ENCODE data around the gene CFAP58.
"Not testable (repeated sequence)": the region's sequence is repeated elsewhere in the genome, so short reads cannot be mapped to it uniquely, and the experiment has no call there.

The CFAP58 gene

GRCh38 chr10:104441329-104442000 lies 87.8 kb downstream of the CFAP58 start:
- no peak for ATAC-seq

DNA sequence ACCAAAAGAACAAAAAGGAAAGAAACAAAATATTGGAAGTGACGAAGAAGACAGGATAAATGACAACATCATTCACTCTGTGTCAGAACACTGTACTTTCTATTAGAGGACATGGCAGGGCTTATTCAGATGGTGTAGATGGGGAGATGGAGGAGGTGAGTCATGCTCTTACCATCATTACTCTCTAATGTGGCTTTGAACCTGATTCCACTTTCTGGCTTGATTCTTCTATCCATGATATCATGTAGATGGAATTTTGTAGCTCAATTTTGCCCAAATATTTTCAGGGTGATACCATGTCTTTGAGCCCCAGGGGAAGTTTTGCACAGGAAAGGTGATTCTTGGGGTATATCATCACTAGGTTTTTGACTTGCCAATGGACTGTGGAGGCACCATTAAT lies 91.7 kb downstream of the CFAP58 start:
- no peak for ATAC-seq

DNA sequence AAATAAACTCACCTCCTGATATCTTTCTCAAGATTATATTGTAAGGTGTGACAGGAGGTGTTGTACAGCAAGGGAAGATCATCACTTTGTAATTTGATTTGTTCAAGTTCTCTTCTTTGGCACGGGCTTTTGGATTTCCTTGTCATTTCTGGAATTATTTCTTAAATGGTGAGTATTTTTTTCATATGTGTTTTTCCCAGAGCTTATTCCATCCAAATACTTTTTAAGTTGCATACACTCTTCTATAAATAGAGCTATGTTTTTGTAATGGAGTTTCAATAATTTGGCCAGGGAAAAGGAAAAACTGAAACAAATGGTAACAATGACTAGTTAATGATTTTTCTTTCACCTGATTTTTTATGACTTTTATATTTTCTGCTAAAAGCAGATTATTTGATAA lies 92.5 kb downstream of the CFAP58 start:
- no peak for ATAC-seq

DNA sequence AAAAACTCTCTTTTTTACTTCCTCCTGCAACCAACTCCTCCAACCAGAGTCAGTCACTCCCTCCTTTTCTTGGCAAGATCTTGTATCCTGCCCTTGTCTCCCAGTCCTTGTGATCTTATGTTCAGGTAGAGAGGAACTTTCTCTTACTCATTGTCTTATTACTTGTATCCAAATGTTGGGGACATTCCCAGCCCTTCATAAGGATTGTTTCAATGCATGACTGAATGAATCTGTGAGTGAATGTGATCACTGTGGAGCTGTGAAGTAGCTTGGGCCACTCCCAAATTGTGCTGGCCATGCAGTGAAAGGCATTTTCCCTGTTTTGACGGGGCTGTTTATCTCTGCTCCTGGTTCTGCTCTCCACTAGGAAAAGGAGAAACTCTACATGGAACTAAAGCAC lies 93.7 kb downstream of the CFAP58 start:
- no peak for ATAC-seq

GRCh38 chr10:104447906-104448305 lies 94.3 kb downstream of the CFAP58 start:
- ATAC-seq: no peak

DNA sequence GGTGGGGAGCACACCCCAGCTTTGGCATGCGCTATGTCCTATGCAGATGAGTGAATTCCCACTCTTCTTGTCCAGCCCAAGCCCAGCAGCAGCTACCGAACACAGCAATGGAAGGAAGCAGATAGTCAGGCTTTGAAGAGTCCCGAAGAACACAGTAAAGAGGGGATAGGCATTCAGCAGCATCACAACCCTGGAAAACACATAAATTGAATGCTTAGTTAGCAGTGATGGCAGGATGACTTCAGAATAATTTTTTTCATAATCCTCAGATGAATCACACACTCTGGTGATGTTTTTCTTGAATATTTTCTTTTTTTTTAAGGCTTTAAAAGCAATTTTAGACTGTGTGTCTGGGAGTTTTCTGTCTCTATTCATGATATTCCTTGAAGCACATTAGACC lies 95.8 kb downstream of the CFAP58 start:
- no peak for ATAC-seq

DNA sequence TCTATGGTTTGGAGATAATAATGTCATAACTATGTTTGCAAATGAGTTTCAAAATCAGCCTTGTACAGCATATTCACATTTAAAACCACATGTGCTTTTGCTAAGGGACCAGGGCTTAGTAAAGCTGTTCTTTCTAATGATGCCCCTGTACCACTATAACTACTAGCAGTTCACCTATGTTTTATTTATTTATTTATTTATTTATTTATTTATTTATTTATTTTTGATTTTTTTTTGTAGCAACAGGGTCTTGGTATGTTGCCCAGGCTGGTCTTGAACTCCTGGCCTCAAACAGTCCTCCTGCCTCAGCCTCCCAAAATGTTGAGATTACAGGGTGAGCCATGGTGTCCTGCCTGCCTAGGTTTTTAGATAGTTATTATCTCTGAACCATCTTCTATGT lies 96.9 kb downstream of the CFAP58 start:
- ATAC-seq: no peak

- no peak for ATAC-seq
These were observed 97.3 kb downstream of the CFAP58 start for GRCh38 chr10:104450954-104451353.

DNA sequence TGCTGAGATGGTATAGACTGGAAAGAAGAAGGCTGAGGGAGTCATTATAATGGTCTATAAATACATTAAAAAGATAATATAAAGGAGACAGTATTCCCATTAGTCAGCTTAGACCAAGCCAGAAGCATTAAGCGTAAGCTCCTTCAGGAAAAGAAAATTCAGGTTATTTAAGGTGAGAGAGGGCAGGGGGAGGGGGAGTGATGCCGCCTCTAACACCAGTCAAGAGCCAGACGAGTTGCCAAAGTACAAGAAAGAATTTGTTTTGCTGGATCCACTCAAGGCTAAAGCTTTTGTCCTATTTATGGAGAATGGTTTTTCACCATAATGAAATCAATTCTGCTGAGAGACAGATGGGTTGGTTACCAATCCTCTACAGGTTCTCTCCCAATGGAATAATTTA lies 99.3 kb downstream of the CFAP58 start:
- ATAC-seq: no peak

GRCh38 chr10:104456802-104457542 lies 103.3 kb downstream of the CFAP58 start:
- ATAC-seq: no peak

DNA sequence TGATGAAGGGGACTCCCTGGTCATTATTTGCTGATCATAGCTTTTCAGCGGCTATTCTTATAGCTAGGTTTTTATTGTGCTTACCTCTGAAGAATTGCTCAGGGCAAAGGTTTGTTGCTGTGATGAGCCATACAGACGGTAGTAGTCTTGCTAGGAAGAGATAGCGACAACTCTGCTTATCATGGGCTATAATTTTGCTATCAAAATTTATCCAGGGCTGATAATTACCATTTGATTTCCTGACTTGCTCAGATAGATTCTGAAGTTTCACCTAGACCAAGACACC lies 103.9 kb downstream of the CFAP58 start:
- no peak for ATAC-seq

DNA sequence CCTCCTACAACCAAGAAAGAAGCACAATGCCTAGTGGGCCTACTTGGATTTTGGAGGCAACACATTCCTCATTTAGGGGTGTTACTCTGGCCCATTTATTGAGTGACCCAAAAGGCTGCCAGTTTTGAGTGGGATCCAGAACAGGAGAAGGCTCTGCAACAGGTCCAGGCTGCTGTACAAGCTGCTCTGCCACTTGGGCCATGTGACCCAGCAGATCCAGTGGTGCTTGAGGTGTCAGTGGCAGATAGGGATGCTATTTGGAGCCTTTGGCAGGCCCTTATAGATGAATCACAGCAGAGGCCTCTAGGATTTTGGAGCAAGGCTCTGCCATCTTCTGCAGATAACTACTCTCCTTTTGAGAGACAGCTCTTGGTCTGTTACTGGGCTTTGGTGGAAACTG lies 111.9 kb downstream of the CFAP58 start:
- ATAC-seq: not testable (repeated sequence)

- not testable (repeated sequence) for ATAC-seq
These were observed 115.2 kb downstream of the CFAP58 start for GRCh38 chr10:104468818-104469217.

GRCh38 chr10:104472505-104472904 lies 118.9 kb downstream of the CFAP58 start:
- ATAC-seq: no peak

DNA sequence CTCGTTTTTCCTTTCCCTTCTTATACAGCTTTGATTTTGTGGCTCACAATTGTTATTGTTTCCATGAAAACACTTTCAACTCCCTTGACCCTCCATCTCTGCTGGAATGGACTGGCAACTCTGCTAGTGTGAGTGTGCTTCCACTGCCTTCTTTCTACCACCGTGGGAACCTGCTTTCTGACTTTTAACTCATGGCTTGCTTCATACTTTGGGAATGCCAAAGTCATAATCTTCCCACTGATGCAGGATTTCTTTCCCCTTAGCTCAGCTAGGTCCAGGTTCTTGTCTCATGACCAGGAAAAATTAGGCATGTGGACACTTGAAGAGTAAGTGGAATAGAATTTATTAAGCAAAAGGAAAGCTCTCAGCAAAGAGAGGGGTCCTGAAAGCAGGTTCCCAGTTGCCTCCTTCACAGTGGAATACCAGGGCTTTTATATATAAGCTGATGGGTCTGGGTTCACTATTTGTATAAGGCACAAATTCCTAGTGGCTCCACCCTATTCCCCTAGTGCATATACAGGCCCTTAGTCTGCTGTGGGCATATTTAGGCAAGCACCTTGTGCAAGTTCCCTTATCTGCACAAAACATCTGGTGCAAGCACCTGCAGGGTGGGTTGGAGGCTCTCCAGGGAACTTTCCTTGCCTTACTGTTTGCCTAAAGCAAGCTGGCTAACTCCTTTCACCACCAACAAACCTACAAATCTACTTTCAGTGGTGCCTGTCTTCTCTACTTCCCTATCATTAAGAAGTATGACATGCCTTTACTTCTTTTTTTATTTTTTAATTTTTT lies 119.5 kb downstream of the CFAP58 start:
- no peak for ATAC-seq

DNA sequence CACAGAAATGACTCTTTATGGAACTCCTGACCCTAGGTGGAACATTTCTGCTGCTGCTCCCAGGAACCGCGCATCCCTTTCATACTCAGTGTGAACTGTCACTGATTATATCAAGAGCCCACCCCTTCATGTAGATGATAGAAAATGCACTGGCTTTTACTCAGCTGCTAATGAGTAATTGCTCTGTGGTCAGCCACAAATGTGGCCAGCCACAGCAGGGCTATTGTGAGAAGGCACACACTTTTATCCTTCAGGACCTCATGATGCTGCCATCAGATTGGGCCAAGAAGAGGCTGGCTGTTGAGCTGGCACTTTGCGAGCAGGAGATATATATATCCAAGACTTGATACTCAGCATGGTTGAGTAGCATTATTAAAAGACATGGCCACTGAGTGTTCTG lies 124.7 kb downstream of the CFAP58 start:
- ATAC-seq: no peak

GRCh38 chr10:104479906-104480593 lies 126.4 kb downstream of the CFAP58 start:
- ATAC-seq: no peak

DNA sequence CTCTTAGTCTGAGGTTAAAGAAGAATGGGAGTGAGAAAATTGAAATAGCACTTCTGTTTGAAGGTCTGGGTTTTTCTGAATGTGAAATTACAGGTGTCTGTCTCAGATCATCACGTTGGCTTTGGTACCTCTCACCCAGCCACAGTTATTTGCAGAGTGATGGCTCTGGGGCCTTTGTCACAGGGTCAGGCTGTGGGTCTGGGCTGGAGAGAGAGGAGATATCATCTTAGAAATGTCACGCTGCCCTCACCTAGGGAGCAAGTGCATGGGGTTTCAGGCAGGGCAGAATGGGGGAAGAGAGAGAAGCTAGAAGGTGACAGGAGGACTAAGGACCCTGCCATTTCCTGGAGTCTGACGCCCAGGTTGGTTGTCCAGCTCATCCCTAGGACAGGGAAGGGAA lies 127.2 kb downstream of the CFAP58 start:
- ATAC-seq: no peak

- no peak for ATAC-seq
These were observed 129.9 kb downstream of the CFAP58 start for GRCh38 chr10:104483582-104483981.

DNA sequence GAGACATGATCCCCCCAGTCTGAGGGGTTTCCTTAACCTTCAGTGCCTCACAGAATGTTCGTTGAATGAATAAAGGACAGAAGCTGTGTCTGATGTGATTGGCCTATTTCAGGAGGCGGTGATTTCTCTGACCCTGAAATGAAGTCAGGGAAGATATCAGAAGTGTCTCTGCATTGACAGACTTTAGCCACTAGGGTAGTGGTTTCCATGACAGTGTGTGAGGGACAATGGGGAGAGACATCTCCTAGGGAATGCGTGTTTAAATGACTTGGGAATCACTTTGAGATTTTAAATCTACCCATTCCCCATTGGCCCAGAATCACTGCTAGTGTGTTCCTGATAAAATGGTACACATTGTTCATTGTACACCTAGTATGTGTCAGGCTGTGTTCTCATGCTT lies 132.0 kb downstream of the CFAP58 start:
- ATAC-seq: no peak

DNA sequence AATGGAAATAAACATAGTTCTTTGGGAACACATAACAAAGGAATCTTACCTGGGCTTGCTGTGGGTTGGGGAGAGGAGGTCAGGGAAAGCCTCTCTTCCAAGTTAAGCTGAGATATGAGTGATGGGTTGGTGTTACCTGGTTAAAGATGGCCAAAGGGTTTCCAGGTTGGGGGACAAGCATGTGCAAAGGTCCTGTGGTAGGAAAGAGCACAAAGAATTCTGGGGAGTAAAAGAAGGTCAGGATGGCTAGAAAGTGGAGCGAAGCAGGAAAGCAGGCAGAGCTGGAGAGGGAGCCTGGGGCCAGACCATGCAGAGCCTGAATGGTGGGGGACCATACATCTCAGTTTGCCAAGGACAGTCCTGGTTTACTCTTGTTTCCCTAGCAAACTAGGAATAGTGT lies 133.2 kb downstream of the CFAP58 start:
- ATAC-seq: no peak

DNA sequence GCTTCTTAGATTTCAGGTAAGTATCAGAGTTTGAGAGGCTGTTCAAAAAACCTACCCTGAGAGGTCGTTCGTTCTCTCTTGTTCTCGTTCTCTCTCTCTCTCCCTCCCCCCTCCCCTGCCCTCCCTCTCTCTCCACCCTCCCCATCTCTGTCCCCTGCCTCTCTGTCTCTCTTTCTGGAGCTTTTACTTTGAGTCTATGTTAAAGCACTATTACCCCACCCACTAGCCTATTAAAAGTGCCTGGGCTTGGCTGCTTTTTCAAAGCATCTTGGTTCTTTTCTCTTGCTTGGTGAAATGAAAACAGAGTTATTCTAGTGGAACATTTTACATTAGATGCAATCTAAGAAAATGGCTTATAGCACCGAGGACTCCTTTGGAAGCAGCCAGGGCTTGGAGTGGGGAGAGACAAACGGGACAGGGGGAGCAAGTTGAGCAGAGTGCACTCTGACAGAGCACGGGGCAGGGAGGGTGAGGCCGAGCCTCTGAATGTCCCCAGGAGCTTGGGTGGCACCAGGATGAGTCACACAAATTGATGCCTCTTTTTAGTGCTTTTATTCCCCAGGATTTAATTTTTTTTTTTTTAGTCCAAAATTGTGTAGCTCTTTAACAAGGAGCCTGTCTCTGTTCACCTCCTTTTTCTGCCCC lies 134.3 kb downstream of the CFAP58 start:
- no peak for ATAC-seq

DNA sequence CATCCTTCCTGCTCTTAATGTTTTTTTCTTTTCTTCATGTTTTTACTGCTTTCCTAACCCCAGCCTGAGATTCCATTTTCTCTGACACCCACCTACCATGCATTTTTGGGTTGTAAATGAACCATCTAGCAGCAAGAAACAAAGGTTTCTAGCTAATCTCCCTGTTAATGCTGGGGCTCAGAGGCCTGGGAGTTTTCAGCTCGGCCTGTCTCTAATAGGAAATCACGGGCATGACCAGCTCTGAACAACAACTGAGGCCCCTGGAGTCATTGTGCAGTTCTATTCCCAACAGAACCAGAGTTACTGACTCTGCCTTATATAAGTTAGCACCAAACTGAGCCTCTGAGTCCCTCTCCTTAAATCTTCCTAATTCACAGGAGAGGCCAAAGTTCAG lies 134.8 kb downstream of the CFAP58 start:
- ATAC-seq: no peak

Measured in activated CD4-positive, CD25-positive, alpha-beta regulatory T cell treated with anti-CD3 and anti-CD28 coated beads, Interleukin-2, amount 50 U/mL, for 24 hours (primary cell).